A549 (cell line): ENCODE data around the gene KRTAP12-4. TPM values are rescaled to one million over a fixed set of nuclear protein-coding genes. Genes with fewer than 3 reads are reported as not detected.

Experiments used
- ATAC-seq, 2 experiments: fragments of 200-7000 bp in 1 of 2; fragments of >200 bp in 1 of 2; cut with Nextera tagmentation in 1 of 2; cut with Tn5 transposase in 1 of 2; 3 replicates each; pipeline versions ENCODE4 v1.8.0 to v1.9.1; 2018 to 2020; ENCODE audit warnings: mild to moderate bottlenecking in 1 of 2, moderate library complexity in 1 of 2
- CTCF ChIA-PET: fragments of 300-600 bp; sonication (Branson Sonifier 250); formaldehyde crosslinking; extraction: SDS; loops from one replicate; lab custom pipeline; 2021; ENCODE audit warnings: antibody characterized with exemption, inconsistent platforms; lab: Yijun Ruan, JAX
- POLR2A ChIA-PET: fragments of 350-600 bp; formaldehyde crosslinking; extraction: SDS; loops from one replicate; lab custom pipeline; 2021; ENCODE audit warnings: antibody characterized with exemption, inconsistent platforms; lab: Yijun Ruan, JAX
- DNase-seq, 2 experiments: peaks; one replicate each; pipeline versions ENCODE4 v3.0.0 to v3.0.0-alpha.2; 2011 to 2016; ENCODE audit warnings: low read depth in 1 of 2, low spot score in 1 of 2
- FAIRE-seq: peaks from 2 replicates; lab custom pipeline; 2011; peaks lifted over from hg19 to GRCh38; lab: Jason Lieb, UNC
- H3K27ac ChIP-seq, 2 experiments: fragments of >200 bp; sonication (Bioruptor Twin); formaldehyde crosslinking; 3 replicates each; pipeline ENCODE4 v1.5.1; 2016 to 2017
- H3K4me1 ChIP-seq: fragments of >200 bp; sonication (Bioruptor Twin); formaldehyde crosslinking; 3 replicates; pipeline ENCODE4 v1.6.1; 2016
- H3K4me2 ChIP-seq: fragments of >200 bp; sonication (Bioruptor Twin); formaldehyde crosslinking; 3 replicates; pipeline ENCODE4 v1.6.1; 2016
- H3K4me3 ChIP-seq: fragments of >200 bp; sonication (Bioruptor Twin); formaldehyde crosslinking; 3 replicates; pipeline ENCODE4 v1.5.1; 2016
- H3K9me3 ChIP-seq: fragments of >200 bp; sonication (Bioruptor Twin); formaldehyde crosslinking; 3 replicates; pipeline ENCODE4 v1.6.1; 2016
- CBX8 ChIP-seq: fragments of 200-600 bp; sonication (generic); IDR thresholded peaks from 2 replicates; pipeline ENCODE4 v1.6.1; 2016
- CHD4 ChIP-seq: fragments of 200-600 bp; sonication (generic); IDR thresholded peaks from 2 replicates; pipeline ENCODE4 v1.6.1; 2016; ENCODE audit warnings: antibody characterized with exemption, mild to moderate bottlenecking, borderline replicate concordance
- EP300 ChIP-seq, 2 experiments: fragments of >200 bp; sonication (Bioruptor Twin); formaldehyde crosslinking; IDR thresholded peaks; 2 replicates in 1 of 2; 3 replicates in 1 of 2; pipeline ENCODE4 v1.6.1; 2016 to 2017
- ESRRA ChIP-seq: fragments of 150-350 bp; IDR thresholded peaks from 2 replicates; pipeline ENCODE4 v1.6.1; 2014; ENCODE audit warnings: mild to moderate bottlenecking, low read length, borderline replicate concordance
- FOSB ChIP-seq: fragments of 250-450 bp; sonication (Bioruptor Pico); IDR thresholded peaks from 2 replicates; pipeline ENCODE4 v1.5.0; 2020; ENCODE audit warnings: mild to moderate bottlenecking, moderate library complexity
- GATA3 ChIP-seq: IDR thresholded peaks from 2 replicates; pipeline ENCODE4 v1.6.1; 2012; ENCODE audit warnings: borderline replicate concordance
- HMGXB4 ChIP-seq: fragments of 250-450 bp; sonication (Bioruptor Pico); IDR thresholded peaks from 2 replicates; pipeline ENCODE4 v1.5.0; 2021; ENCODE audit warnings: mild to moderate bottlenecking, moderate library complexity, borderline replicate concordance
- HOXA7 ChIP-seq: fragments of 250-450 bp; sonication (Bioruptor Pico); IDR thresholded peaks from 2 replicates; pipeline ENCODE4 v1.5.0; 2020; ENCODE audit warnings: mild to moderate bottlenecking, moderate library complexity
- HOXB5 ChIP-seq: fragments of 250-450 bp; sonication (Bioruptor Pico); IDR thresholded peaks from 2 replicates; pipeline ENCODE4 v1.5.0; 2020; ENCODE audit warnings: mild to moderate bottlenecking, moderate library complexity
- JUN ChIP-seq, 2 experiments: fragments of >200 bp; sonication (Bioruptor Twin); formaldehyde crosslinking; IDR thresholded peaks; 2 replicates in 1 of 2; 3 replicates in 1 of 2; pipeline ENCODE4 v1.6.1; 2016 to 2017
- MAX ChIP-seq: IDR thresholded peaks from 2 replicates; pipeline ENCODE4 v1.6.1; 2012
- NFE2L2 ChIP-seq: fragments of 150-350 bp; conservative IDR thresholded peaks from 2 replicates; pipeline ENCODE4 v1.6.1; 2014; ENCODE audit warnings: low read length
- PBX3 ChIP-seq: IDR thresholded peaks from 2 replicates; pipeline ENCODE4 v1.6.1; 2012
- PHF8 ChIP-seq: fragments of 200-600 bp; sonication (generic); IDR thresholded peaks from 2 replicates; pipeline ENCODE4 v1.6.1; 2016; ENCODE audit warnings: low read depth, mild to moderate bottlenecking, antibody characterized with exemption, moderate library complexity, borderline replicate concordance
- POLR2A ChIP-seq: IDR thresholded peaks from 2 replicates; pipeline ENCODE4 v1.6.1; 2012; ENCODE audit warnings: mild to moderate bottlenecking, low read length
- RARB ChIP-seq: fragments of 250-450 bp; sonication (Bioruptor Pico); IDR thresholded peaks from 2 replicates; pipeline ENCODE4 v1.8.0; 2021; ENCODE audit warnings: mild to moderate bottlenecking, moderate library complexity
- SREBF2 ChIP-seq: fragments of 450-650 bp; IDR thresholded peaks from 2 replicates; pipeline ENCODE4 v1.6.1; 2014; ENCODE audit warnings: mild to moderate bottlenecking, moderate library complexity
- TFCP2L1 ChIP-seq: fragments of 250-450 bp; sonication (Bioruptor Pico); IDR thresholded peaks from 2 replicates; pipeline ENCODE4 v1.5.0; 2021; ENCODE audit warnings: mild to moderate bottlenecking
- ZC3H11A ChIP-seq: fragments of 450-650 bp; IDR thresholded peaks from 2 replicates; pipeline ENCODE4 v1.6.1; 2014; ENCODE audit warnings: antibody characterized with exemption, mild to moderate bottlenecking
- ZFP36 ChIP-seq: fragments of 450-650 bp; IDR thresholded peaks from 2 replicates; pipeline ENCODE4 v1.6.1; 2014; ENCODE audit warnings: borderline replicate concordance; ENCODE audit not compliant: partially characterized antibody
- ZSCAN20 ChIP-seq: fragments of 250-450 bp; sonication (Bioruptor Pico); IDR thresholded peaks from 2 replicates; pipeline ENCODE4 v1.8.0; 2022; ENCODE audit warnings: mild to moderate bottlenecking, moderate library complexity
- WGBS: methylation state at CpG from one replicate; pipeline ENCODE4 v1.1.6; 2017; ENCODE audit errors: missing lambda C conversion rate; 5-methylcytosine and 5-hydroxymethylcytosine counted together
- polyA plus RNA-seq, 4 experiments: library from polyadenylated mRNA; depleted of rRNA in 3 of 4; stranded (reverse); fragments of >200 nt; fragmentation: RNase III in 1 of 4; extraction: RNeasy Plus Mini Kit Qiagen cat#74134 plus additional on column Dnase treatment in 1 of 4; gene quantifications; 2 replicates in 3 of 4; 3 replicates in 1 of 4; pipeline ENCODE4 v1.2.3, GENCODE V29; 2011 to 2017

KRTAP12-4 gene
- polyA plus RNA-seq, 2 of the 4 experiments (the other 2 are of a cell fraction), result not detected

- Histone ChIP-seq H3K4me2 (no peak overlapping the region), H3K27ac (no peak overlapping the region), H3K4me3 (no peak overlapping the region), H3K4me1 (no peaks in the 10 kb centered on the region), H3K9me3 (no peaks in the 10 kb centered on the region)
- DNase-seq (no peak), FAIRE-seq (no peak), ATAC-seq (no peak)
- ChIA-PET POLR2A (no interaction called here), CTCF (no interaction called here)
- 55% methylated on average over 14 of the region's 14 CpGs for WGBS
- no peak for TF ChIP-seq POLR2A
- no peak for TF ChIP-seq NFE2L2
- TF ChIP-seq TFCP2L1 (CRISPR knock-in tag), result no peak
- TF ChIP-seq PHF8, result no peak
- TF ChIP-seq RARB, result no peak
- no peak for TF ChIP-seq GATA3
- no peak for TF ChIP-seq HMGXB4 (CRISPR knock-in tag)
Observed at GRCh38 chr21:44653123-44653522, 1.3 kb downstream of the KRTAP12-4 start.

GRCh38 chr21:44650973-44651675 is 3.3 kb downstream of the KRTAP12-4 start:
- FAIRE-seq (no peak), ATAC-seq (no peak)
- CTCF ChIA-PET, result interaction anchor here (0.6 to 1.4 kb wide), 3 partner anchors 16 to 148 kb away, joined by 3 read pairs; partner anchors contain the start of gene KRTAP12-2

More at GRCh38 chr21:44650973-44651675, 3.3 kb downstream of the KRTAP12-4 start:
- no peak for DNase-seq
- Histone ChIP-seq H3K27ac (no peak overlapping the region), H3K4me3 (no peak overlapping the region), H3K9me3 (no peaks in the 10 kb centered on the region), H3K4me2 (no peak overlapping the region), H3K4me1 (no peaks in the 10 kb centered on the region)
- TF ChIP-seq POLR2A, result no peak
- TF ChIP-seq ZC3H11A, result no peak
- no peak for TF ChIP-seq RARB
- TF ChIP-seq HOXB5 (CRISPR knock-in tag), result no peak
- TF ChIP-seq ZFP36, result no peak
- TF ChIP-seq CHD4, result no peak
- no peak for TF ChIP-seq JUN (IDR thresholded peaks at IDR 0.05)
- TF ChIP-seq CBX8, result no peak
- TF ChIP-seq FOSB (CRISPR knock-in tag), result no peak
- TF ChIP-seq NFE2L2, result no peak
- TF ChIP-seq SREBF2, result no peak
- TF ChIP-seq HMGXB4 (CRISPR knock-in tag), result no peak
- no peak for TF ChIP-seq MAX
- TF ChIP-seq ESRRA, result no peak
- TF ChIP-seq PBX3, result no peak
- TF ChIP-seq HOXA7, result no peak
- no peak for TF ChIP-seq ZSCAN20
- no peak for TF ChIP-seq EP300 (IDR thresholded peaks at IDR 0.05)
- POLR2A ChIA-PET, result no interaction called here
- 68% methylated on average over 12 of the region's 12 CpGs for WGBS
